Lung (tissue), 16 donors: ENCODE measurements around the gene MOSPD3. TPM values are rescaled to one million over a fixed set of nuclear protein-coding genes. Genes with fewer than 3 reads are reported as not detected.
"Not testable (repeated sequence)": the region's sequence is repeated elsewhere in the genome, so short reads cannot be mapped to it uniquely, and the experiment has no call there.

Source experiments
- ATAC-seq: fragments of 200-7000 bp; cut with Tn5 transposase; one replicate; pipeline ENCODE4 v1.9.1; 2020; ENCODE audit warnings: moderate number of reproducible peaks; ENCODE audit not compliant: insufficient read depth, low FRiP score
- DNase-seq, 3 donors: peaks; one replicate each; pipeline ENCODE4 v3.0.0-alpha.2; 2013 to 2017
- H3K27ac ChIP-seq, 2 donors: one replicate each; pipeline ENCODE4 v1.5.1; 2013; ENCODE audit warnings: mild to moderate bottlenecking in 2 of 2, moderate library complexity in 2 of 2, control low read depth in 1 of 2, inconsistent platforms in 1 of 2, low read depth in 1 of 2, low read length in 1 of 2
- H3K27me3 ChIP-seq, 3 donors: one replicate each; pipeline ENCODE4 v1.5.1; 2013; ENCODE audit warnings: low read length in 2 of 3; ENCODE audit not compliant: control insufficient read depth in 3 of 3, insufficient read depth in 3 of 3
- H3K36me3 ChIP-seq, 4 donors: one replicate each; pipeline ENCODE4 v1.5.1; 2013; ENCODE audit warnings: low read length in 4 of 4, mild to moderate bottlenecking in 1 of 4, moderate library complexity in 1 of 4; ENCODE audit not compliant: control insufficient read depth in 4 of 4, insufficient read depth in 4 of 4
- H3K4me1 ChIP-seq, 5 donors: one replicate each; pipeline ENCODE4 v1.5.1; 2013; ENCODE audit warnings: low read length in 5 of 5, mild to moderate bottlenecking in 2 of 5, moderate library complexity in 1 of 5; ENCODE audit not compliant: control insufficient read depth in 5 of 5, insufficient read depth in 5 of 5
- H3K4me3 ChIP-seq: one replicate; pipeline ENCODE4 v1.5.1; 2013; ENCODE audit warnings: mild to moderate bottlenecking, control low read depth, moderate library complexity
- H3K9ac ChIP-seq, 2 donors: one replicate each; pipeline ENCODE4 v1.5.1; 2013; ENCODE audit warnings: low read length in 2 of 2, control low read depth in 1 of 2; ENCODE audit not compliant: insufficient read depth in 1 of 2
- H3K9me3 ChIP-seq, 4 donors: one replicate each; pipeline ENCODE4 v1.5.1; 2013; ENCODE audit warnings: low read length in 3 of 4, mild to moderate bottlenecking in 1 of 4, moderate library complexity in 1 of 4; ENCODE audit not compliant: control insufficient read depth in 4 of 4, insufficient read depth in 3 of 4
- WGBS, 2 donors: extraction: QIAGEN DNeasy Blood & Tissue Kit; methylation state at CpG; one replicate each; pipeline ENCODE4 v1.1.7; 2013; 5-methylcytosine and 5-hydroxymethylcytosine counted together
- long read RNA-seq, 5 donors: transcript quantifications; one replicate each; lab custom pipeline, GENCODE V29; 2026
- polyA plus RNA-seq, 2 donors: library from polyadenylated mRNA; stranded (reverse); fragments of 200-250 nt; gene quantifications; one replicate each; pipeline ENCODE4 v1.2.1, GENCODE V29; 2013
- total RNA-seq, 2 donors: library from RNA; depleted of rRNA in 1 of 2; stranded (reverse); fragments of >200 nt in 1 of 2; gene quantifications; one replicate each; pipeline ENCODE4 v1.2.1, GENCODE V29; 2014 to 2021
- TF ChIP-seq, protein P1 (sequence below): IDR thresholded peaks from 2 replicates; pipeline ENCODE4 v1.5.1; 2012; ENCODE audit warnings: mild to moderate bottlenecking; ENCODE audit errors: control extremely low read depth, extremely low read depth
- donor health status: control.
- donor health status: control.
- donor health status: Bipolar disorder and iron deficiency.
- donor health status: healthy.
- donor health status: DM: yes; HTN: yes; CAD: no.

Gene MOSPD3, protein sequence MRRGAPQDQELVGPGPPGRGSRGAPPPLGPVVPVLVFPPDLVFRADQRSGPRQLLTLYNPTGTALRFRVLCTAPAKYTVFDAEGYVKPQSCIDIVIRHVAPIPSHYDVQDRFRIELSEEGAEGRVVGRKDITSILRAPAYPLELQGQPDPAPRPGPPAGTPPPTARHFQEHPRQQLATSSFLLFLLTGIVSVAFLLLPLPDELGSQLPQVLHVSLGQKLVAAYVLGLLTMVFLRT
- total RNA-seq, result 10 to 100 TPM; 13.2 to 26.9 TPM
- 10 to 100 TPM; 15.5 to 18.8 TPM for polyA plus RNA-seq
- long read RNA-seq, donor 1, transcript MOSPD3-208 (3 exons, 571 nt), result minor isoform, 5 of 25 reads
- long read RNA-seq, donor 1, transcript MOSPD3-203 (5 exons, 1,191 nt), result major isoform, 13 of 25 reads
- long read RNA-seq, donor 1, partial matches to known transcripts, result 6 of 25 reads
- long read RNA-seq, donor 1, other reads (novel, unspliced or antisense), result 0 of 25 reads
- long read RNA-seq, donor 2, transcript MOSPD3-208 (3 exons, 571 nt), result minor isoform, 8 of 18 reads
- long read RNA-seq, donor 2, transcript MOSPD3-203 (5 exons, 1,191 nt), result major isoform, 9 of 18 reads
- long read RNA-seq, donor 2, partial matches to known transcripts, result 0 of 18 reads
- long read RNA-seq, donor 2, other reads (novel, unspliced or antisense), result 0 of 18 reads
- long read RNA-seq, donor 3, transcript MOSPD3-203 (5 exons, 1,191 nt), result major isoform, 9 of 12 reads
- long read RNA-seq, donor 3, partial matches to known transcripts, result 0 of 12 reads
- long read RNA-seq, donor 3, other reads (novel, unspliced or antisense), result 0 of 12 reads
- long read RNA-seq, donor 4, transcript MOSPD3-203 (5 exons, 1,191 nt), result major isoform, 7 of 15 reads
- long read RNA-seq, donor 4, partial matches to known transcripts, result 5 of 15 reads
- long read RNA-seq, donor 4, other reads (novel, unspliced or antisense), result 0 of 15 reads
- long read RNA-seq, donor 5, transcript MOSPD3-208 (3 exons, 571 nt), result minor isoform, 7 of 36 reads
- long read RNA-seq, donor 5, transcript MOSPD3-203 (5 exons, 1,191 nt), result major isoform, 18 of 36 reads
- long read RNA-seq, donor 5, partial matches to known transcripts, result 6 of 36 reads
- long read RNA-seq, donor 5, other reads (novel, unspliced or antisense), result 0 of 36 reads

DNA sequence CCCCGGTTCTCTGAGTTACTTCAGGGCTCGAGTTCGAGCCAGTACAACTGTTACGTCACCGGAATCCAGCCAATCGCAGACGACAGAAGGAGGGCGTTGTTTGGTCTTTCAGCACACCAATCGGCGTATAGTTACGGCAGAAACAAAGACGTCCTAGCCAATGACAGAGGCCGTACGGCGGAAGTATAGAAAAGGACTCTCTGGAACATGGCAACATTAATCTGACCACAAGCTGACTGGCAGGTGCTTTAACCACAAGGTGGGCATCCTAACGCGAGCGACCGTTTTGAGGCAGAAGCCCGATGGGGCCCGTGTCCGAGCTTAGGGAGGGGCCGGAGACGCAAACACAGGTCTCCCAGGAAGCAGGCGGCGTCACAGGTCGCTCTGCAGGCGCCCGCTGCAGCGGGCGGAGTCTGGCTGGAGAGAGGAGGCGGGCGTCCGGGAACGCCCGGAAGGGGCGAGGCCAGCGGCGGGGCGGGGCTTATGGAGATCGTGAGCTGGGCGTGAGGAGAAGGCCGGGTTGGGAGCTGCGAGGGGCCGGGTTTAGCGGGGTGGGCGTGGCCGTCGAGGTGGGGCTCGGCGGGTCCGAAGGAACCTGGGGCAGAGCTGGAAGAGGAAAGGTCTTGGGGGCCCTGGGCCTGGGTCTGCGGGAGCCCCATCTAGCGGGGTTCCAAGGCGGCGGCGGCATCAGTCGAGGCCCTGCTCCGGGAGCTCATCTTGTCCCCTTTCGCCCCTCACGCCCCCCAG, at the start of gene MOSPD3:
MOSPD3 (plus strand) TSS at position 558 of the 747 bp plus-strand sequence. CDS start 252 bp downstream, outside the sequence.
- H3K27me3 ChIP-seq, result no peaks in the 10 kb centered on the region
- H3K9ac ChIP-seq, result peak within 1 kb of the TSS; percentile 67 to 81
- H3K4me1 ChIP-seq, result peaks cover 0 to 11% (median 7%) of the 10 kb centered on the region in 5 donors
- peak within 1 kb of the TSS; percentile 65 for H3K4me3 ChIP-seq
- H3K9me3 ChIP-seq, result no peaks in the 10 kb centered on the region
- 0% methylated on average over 61 of the region's 61 CpGs for WGBS, 2 donors
- TF ChIP-seq, protein P1, sequence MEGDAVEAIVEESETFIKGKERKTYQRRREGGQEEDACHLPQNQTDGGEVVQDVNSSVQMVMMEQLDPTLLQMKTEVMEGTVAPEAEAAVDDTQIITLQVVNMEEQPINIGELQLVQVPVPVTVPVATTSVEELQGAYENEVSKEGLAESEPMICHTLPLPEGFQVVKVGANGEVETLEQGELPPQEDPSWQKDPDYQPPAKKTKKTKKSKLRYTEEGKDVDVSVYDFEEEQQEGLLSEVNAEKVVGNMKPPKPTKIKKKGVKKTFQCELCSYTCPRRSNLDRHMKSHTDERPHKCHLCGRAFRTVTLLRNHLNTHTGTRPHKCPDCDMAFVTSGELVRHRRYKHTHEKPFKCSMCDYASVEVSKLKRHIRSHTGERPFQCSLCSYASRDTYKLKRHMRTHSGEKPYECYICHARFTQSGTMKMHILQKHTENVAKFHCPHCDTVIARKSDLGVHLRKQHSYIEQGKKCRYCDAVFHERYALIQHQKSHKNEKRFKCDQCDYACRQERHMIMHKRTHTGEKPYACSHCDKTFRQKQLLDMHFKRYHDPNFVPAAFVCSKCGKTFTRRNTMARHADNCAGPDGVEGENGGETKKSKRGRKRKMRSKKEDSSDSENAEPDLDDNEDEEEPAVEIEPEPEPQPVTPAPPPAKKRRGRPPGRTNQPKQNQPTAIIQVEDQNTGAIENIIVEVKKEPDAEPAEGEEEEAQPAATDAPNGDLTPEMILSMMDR, result no peak
- ATAC-seq (peak; percentile 98), DNase-seq (peak; percentile 99 to 100 (median 100))
- H3K36me3 ChIP-seq, result peaks cover 0 to 9% (median 3%) of the 10 kb centered on the region in 4 donors
- peak within 1 kb of the TSS; percentile 87 to 93 for H3K27ac ChIP-seq

DNA sequence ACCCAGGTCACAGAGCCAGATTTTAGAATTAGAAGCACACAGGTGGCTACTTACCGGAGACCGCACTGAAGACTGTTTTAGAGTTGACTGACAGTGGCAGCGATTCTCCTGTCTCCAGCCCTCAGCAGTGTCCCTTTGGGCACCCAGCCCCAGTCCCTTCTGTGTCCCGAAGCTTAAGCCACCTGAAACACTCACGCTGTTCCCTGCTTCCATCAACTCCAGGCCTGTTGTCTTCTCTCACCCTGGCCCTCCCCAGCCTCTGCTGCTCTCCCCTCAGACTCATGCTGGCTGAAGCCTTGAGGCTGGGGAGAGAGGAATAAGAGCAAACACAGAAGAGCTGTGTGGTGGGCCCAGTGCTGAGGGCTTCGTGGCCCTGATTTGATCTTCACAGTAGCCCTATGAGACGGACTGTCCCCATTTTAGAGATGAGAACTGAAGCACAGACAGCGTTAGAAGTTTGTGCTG, 49.2 kb upstream of the MOSPD3 start:
- peaks cover 0 to 1% (median 0%) of the 10 kb centered on the region in 5 donors for H3K4me1 ChIP-seq
- 95 to 99% methylated on average over 8 of the region's 8 CpGs for WGBS, 2 donors
- H3K9me3 ChIP-seq, result no peaks in the 10 kb centered on the region
- peaks cover 0 to 25% (median 0%) of the 10 kb centered on the region in 4 donors for H3K36me3 ChIP-seq
- TF ChIP-seq, protein P1, result no peak
- no peak overlapping the region for H3K27ac ChIP-seq
- H3K4me3 ChIP-seq, result no peak overlapping the region
- ATAC-seq (no peak), DNase-seq (no peak)
- H3K9ac ChIP-seq, result no peak overlapping the region
- H3K27me3 ChIP-seq, result no peaks in the 10 kb centered on the region

DNA sequence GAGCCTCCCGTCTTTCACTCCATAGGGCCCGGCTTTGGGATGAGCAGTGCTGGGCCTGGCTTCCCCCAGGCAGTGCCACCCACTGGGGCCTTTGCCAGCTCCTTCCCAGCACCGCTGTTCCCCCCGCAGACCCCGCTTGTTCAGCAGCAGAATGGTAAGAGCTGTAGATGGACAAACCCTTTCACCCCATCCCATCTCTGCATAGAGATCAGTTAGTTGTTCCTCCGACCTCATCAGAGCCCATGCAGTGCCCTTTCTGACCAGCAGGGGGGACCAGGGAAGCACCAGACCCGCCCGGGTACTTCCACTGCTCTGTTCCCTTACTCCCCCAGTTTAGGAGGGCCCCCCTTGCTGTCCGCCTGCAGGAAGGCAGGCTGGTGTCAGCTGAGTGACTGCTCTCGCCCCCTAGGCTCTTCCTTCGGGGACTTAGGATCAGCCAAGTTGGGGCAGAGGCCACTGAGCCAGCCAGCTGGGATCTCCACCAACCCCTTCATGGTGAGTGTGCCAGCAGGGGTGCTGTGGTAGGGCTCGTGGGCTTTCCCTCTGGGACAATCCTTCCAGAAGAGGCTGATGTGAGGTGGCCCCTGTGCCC, 48.4 kb upstream of the MOSPD3 start:
- WGBS, 2 donors, result 32% methylated on average over 12 of the region's 12 CpGs
- Histone ChIP-seq H3K4me3 (no peak overlapping the region), H3K36me3 (peaks cover 0 to 20% (median 0%) of the 10 kb centered on the region in 4 donors), H3K9ac (no peak overlapping the region), H3K4me1 (peaks cover 0 to 4% (median 0%) of the 10 kb centered on the region in 5 donors), H3K27me3 (no peaks in the 10 kb centered on the region), H3K27ac (no peak overlapping the region), H3K9me3 (no peaks in the 10 kb centered on the region)
- DNase-seq, result peak; percentile 73 to 81 (median 76)
- TF ChIP-seq, protein P1, result peak; percentile 90
- peak; percentile 73 for ATAC-seq

DNA sequence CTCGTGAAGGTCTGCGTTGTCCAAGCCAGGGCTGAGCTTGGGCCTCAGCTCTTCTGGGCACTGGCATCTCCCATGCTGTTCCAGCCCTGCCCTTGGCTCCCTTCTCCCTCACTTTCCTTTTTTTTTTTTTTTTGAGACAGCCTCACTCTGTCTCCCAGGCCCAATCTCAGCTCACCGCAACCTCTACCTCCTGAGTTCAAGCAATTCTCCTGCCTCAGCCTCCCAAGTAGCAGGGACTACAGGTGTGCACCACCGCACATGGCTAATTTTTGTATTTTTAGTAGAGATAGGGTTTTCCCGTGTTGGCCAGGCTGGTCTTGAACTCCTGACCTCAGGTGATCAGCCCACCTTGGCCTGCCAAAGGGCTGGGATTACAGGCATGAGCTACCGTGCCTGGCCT, 47.9 kb upstream of the MOSPD3 start:
- DNase-seq, H3K4me1 ChIP-seq, H3K27ac ChIP-seq, H3K9me3 ChIP-seq, H3K27me3 ChIP-seq, H3K9ac ChIP-seq, ATAC-seq, H3K4me3 ChIP-seq: not testable (repeated sequence)
- H3K36me3 ChIP-seq, result peaks cover 0 to 17% (median 0%) of the 10 kb centered on the region in 4 donors
- 87 to 91% methylated on average over 6 of the region's 6 CpGs for WGBS, 2 donors
